HepG2 (cell line): Measurements from ENCODE around the gene NT5C3B. TPM values are rescaled to one million over a fixed set of nuclear protein-coding genes. Genes with fewer than 3 reads are reported as not detected.
A peak's percentile ranks its signal among the peaks of the same experiment; 100 is the strongest.

Experiments used
- ARID4A ChIP-seq: sonication (generic); formaldehyde crosslinking; IDR thresholded peaks from 2 replicates; pipeline ENCODE4 v1.5.0; 2020; ENCODE audit warnings: mild to moderate bottlenecking, missing genetic modification reagents, borderline replicate concordance
- HOXA3 ChIP-seq: sonication (generic); formaldehyde crosslinking; IDR thresholded peaks from 2 replicates; pipeline ENCODE4 v1.5.0; 2020; ENCODE audit warnings: missing genetic modification reagents
- KAT8 ChIP-seq: IDR thresholded peaks from 2 replicates; pipeline ENCODE4 v1.6.1; 2016; ENCODE audit warnings: missing genetic modification reagents, missing compliant biosample characterization
- KIAA2018 ChIP-seq: sonication (generic); formaldehyde crosslinking; IDR thresholded peaks from 2 replicates; pipeline ENCODE4 v1.5.0; 2020; ENCODE audit warnings: mild to moderate bottlenecking, missing genetic modification reagents, borderline replicate concordance
- NPAS2 ChIP-seq: sonication (generic); formaldehyde crosslinking; IDR thresholded peaks from 2 replicates; pipeline ENCODE4 v1.8.0; 2022; ENCODE audit warnings: mild to moderate bottlenecking, missing genetic modification reagents, borderline replicate concordance
- RBFOX2 ChIP-seq: fragments of 200-400 bp; formaldehyde crosslinking; IDR thresholded peaks from 2 replicates; pipeline ENCODE4 v1.6.1; 2017; ENCODE audit warnings: low read depth, mild to moderate bottlenecking, low read length
- TFAP4 ChIP-seq: sonication (generic); IDR thresholded peaks from 2 replicates; pipeline ENCODE4 v1.6.1; 2016; ENCODE audit warnings: low read depth, borderline replicate concordance
- USF2 ChIP-seq, 2 experiments: sonication (generic) in 1 of 2; formaldehyde crosslinking in 1 of 2; IDR thresholded peaks; 2 replicates each; pipeline versions ENCODE4 v1.5.1 to v1.6.1; 2011 to 2020; ENCODE audit warnings: borderline replicate concordance in 1 of 2, low read depth in 1 of 2, low read length in 1 of 2, mild to moderate bottlenecking in 1 of 2, missing genetic modification reagents in 1 of 2, moderate library complexity in 1 of 2
- ZFP36 ChIP-seq: fragments of 150-350 bp; IDR thresholded peaks from 2 replicates; pipeline ENCODE4 v1.6.1; 2018; ENCODE audit warnings: borderline replicate concordance, low read length, low read depth; ENCODE audit not compliant: partially characterized antibody
- ZNF292 ChIP-seq: sonication (generic); formaldehyde crosslinking; IDR thresholded peaks from 2 replicates; pipeline ENCODE4 v1.8.1; 2022; ENCODE audit warnings: mild to moderate bottlenecking, low read depth, missing genetic modification reagents, borderline replicate concordance
- ZNF558 ChIP-seq: sonication (generic); formaldehyde crosslinking; IDR thresholded peaks from 2 replicates; pipeline ENCODE4 v1.9.0; 2022; ENCODE audit warnings: mild to moderate bottlenecking, missing genetic modification reagents, borderline replicate concordance
- polyA plus RNA-seq, 8 experiments: library from polyadenylated mRNA; depleted of rRNA in 3 of 8; stranded (reverse) in 7 of 8; unstranded in 1 of 8; fragments of >200 nt; fragmentation: Illumina TruSeq in 4 of 8; extraction: Trizol in 4 of 8; gene quantifications; 2 replicates each; pipeline versions ENCODE4 v1.2.1 to v1.2.3, GENCODE V29; 2011 to 2016; ENCODE audit warnings: low read depth in 4 of 8, missing spikeins in 1 of 8, mixed read lengths in 1 of 8; ENCODE audit not compliant: insufficient read depth in 1 of 8
- total RNA-seq, 5 experiments: library from RNA; depleted of rRNA; stranded (reverse); fragments of >200 nt; fragmentation: Illumina TruSeq; extraction: Trizol; gene quantifications; 2 replicates each; pipeline ENCODE4 v1.2.3, GENCODE V29; 2016; ENCODE audit warnings: low read depth in 1 of 5

Gene NT5C3B
- total and polyA plus RNA-seq, 2 of the 13 experiments (the other 11 are each of a cell fraction or from before 2014, with no cell fraction given), result 104 to 126 TPM

- TF ChIP-seq ZNF292 (no peak), HOXA3 (CRISPR knock-in tag) (no peak; the same call in 1 of the 2 replicates), ARID4A (CRISPR knock-in tag) (peak; percentile 78; the same call in 1 of the 2 replicates), NPAS2 (no peak), ZNF558 (peak; percentile 49; the same call in 1 of the 2 replicates), KIAA2018 (CRISPR knock-in tag) (no peak), RBFOX2 (peak; percentile 83), KAT8 (CRISPR knock-in tag) (no peak; the same call in 1 of the 2 replicates), TFAP4 (no peak), ZFP36 (no peak), USF2 (IDR thresholded peaks at IDR 0.05; ENCODE audit: low read depth, low read length) (no peak), USF2 (CRISPR knock-in tag; IDR thresholded peaks at IDR 0.05; ENCODE audit: borderline replicate concordance) (no peak)
These were observed at the start of gene NT5C3B (continued) for GRCh38 chr17:41835800-41836549.
